ENCODE results near the gene CHMP4A. TPM values are rescaled to one million over a fixed set of nuclear protein-coding genes. Genes with fewer than 3 reads are reported as not detected.

Gene CHMP4A
- total RNA-seq, 4 donors from 2014 or later, result 43.9 to 118 (median 82.1) TPM

- 88 to 91% methylated on average over 11 of the region's 11 CpGs for WGBS, 2 donors
- Histone ChIP-seq H3K27me3 (no peaks in the 10 kb centered on the region), H3K27ac (no peak overlapping the region), H3K4me3 (no peak overlapping the region), H3K9me3 (no peaks in the 10 kb centered on the region), H3K36me3 (peaks cover 0 to 75% (median 2%) of the 10 kb centered on the region in 3 donors), H3K4me1 (peaks cover 0 to 28% (median 11%) of the 10 kb centered on the region in 4 donors)
- no peak for DNase-seq (ENCODE audit: low spot score in 2 of 2)
- TF ChIP-seq POLR2A (IDR thresholded peaks at IDR 0.05) (no peak), CTCF (IDR thresholded peaks at IDR 0.05) (no peak), EP300 (IDR thresholded peaks at IDR 0.05) (no peak)
Observed at GRCh38 chr14:24185741-24186140, 27.5 kb downstream of the CHMP4A start.

- Histone ChIP-seq H3K27me3 (no peaks in the 10 kb centered on the region), H3K36me3 (peaks cover 0 to 75% (median 2%) of the 10 kb centered on the region in 3 donors), H3K9me3 (no peaks in the 10 kb centered on the region), H3K4me3 (no peak overlapping the region), H3K4me1 (peaks cover 0 to 34% (median 11%) of the 10 kb centered on the region in 4 donors), H3K27ac (no peak overlapping the region)
- TF ChIP-seq POLR2A (IDR thresholded peaks at IDR 0.05) (no peak), CTCF (IDR thresholded peaks at IDR 0.05) (no peak), EP300 (IDR thresholded peaks at IDR 0.05) (no peak)
- no peak for DNase-seq (ENCODE audit: low spot score in 2 of 2)
- 93% methylated on average over 7 of the region's 7 CpGs for WGBS, 2 donors
Observed at GRCh38 chr14:24185026-24185425, 28.3 kb downstream of the CHMP4A start.

GRCh38 chr14:24184104-24184970 is 29.0 kb downstream of the CHMP4A start:
- no peak overlapping the region for H3K4me3 ChIP-seq
- H3K36me3 ChIP-seq, result peaks cover 0 to 77% (median 2%) of the 10 kb centered on the region in 3 donors
- no peaks in the 10 kb centered on the region for H3K9me3 ChIP-seq
- H3K27me3 ChIP-seq, result no peaks in the 10 kb centered on the region
- DNase-seq (ENCODE audit: low spot score in 2 of 2), result no peak
- 85% methylated on average over 15 to 18 of the region's 19 CpGs for WGBS, 2 donors
- TF ChIP-seq EP300 (IDR thresholded peaks at IDR 0.05) (no peak), POLR2A (IDR thresholded peaks at IDR 0.05) (no peak), CTCF (IDR thresholded peaks at IDR 0.05) (no peak)
- H3K27ac ChIP-seq, result no peak overlapping the region
- peaks cover 0 to 37% (median 13%) of the 10 kb centered on the region in 4 donors for H3K4me1 ChIP-seq

GRCh38 chr14:24183014-24183481 is 30.2 kb downstream of the CHMP4A start:
- H3K9me3 ChIP-seq, result no peaks in the 10 kb centered on the region
- H3K27me3 ChIP-seq, result no peaks in the 10 kb centered on the region
- DNase-seq (ENCODE audit: low spot score in 2 of 2), result no peak
- peaks cover 0 to 29% (median 12%) of the 10 kb centered on the region in 4 donors for H3K4me1 ChIP-seq
- TF ChIP-seq EP300 (IDR thresholded peaks at IDR 0.05) (no peak), POLR2A (IDR thresholded peaks at IDR 0.05) (no peak), CTCF (IDR thresholded peaks at IDR 0.05) (no peak)
- H3K4me3 ChIP-seq, result no peak overlapping the region
- WGBS, 2 donors, result 87 to 93% methylated on average over 11 to 15 of the region's 15 CpGs
- H3K36me3 ChIP-seq, result peaks cover 0 to 90% (median 2%) of the 10 kb centered on the region in 3 donors
- H3K27ac ChIP-seq, result peak overlapping the region in 1 of 4 donors; percentile 17
